ENCODE results near the gene DENND1A.
"Not testable (repeated sequence)": the region's sequence is repeated elsewhere in the genome, so short reads cannot be mapped to it uniquely, and the experiment has no call there.

DENND1A gene

DNA sequence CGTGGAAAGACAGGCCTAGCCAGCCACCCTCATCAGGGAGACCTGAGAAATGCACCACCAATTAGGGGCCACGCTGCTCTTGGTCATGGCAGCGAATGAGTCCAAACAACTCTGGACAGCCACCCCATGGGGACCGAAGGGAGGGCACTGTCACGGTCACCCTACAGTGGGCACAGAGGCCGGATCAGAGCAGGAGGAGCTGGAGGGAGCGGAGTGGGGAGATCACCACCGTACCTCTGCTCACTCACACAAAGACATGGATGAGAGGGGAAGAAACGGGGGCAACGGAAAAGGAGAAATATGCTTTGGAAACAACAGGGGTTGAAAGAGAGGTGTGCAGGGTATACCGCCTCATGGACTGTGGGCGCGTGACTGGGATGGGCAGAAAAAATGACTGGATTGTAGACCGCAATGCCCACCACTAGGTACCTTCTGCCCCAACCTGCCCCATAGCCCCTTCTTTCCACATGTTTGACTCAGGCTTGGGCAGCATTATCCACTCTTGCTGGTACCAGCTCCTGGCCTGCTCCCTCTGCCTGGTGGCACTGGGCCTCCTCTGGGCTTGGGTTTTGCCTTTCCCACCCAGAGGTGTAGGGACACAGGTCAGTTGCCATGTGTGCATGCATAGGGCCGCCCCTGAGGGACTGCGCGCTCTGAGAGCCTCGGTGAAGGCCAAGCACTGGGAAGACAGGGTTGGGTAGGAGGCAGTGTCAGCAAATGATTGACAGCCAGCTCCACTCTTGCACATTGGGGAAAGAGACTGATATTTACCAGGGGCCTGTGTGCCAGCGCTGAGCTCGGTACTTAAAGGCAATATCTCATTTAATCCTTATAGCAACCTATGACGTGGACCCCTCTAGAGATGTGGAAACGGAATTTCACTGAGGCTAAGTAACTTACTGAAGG, 497.3 kb downstream of the DENND1A start:
- no peak for DNase-seq (ENCODE audit: low read depth in 2 of 2)

DNA sequence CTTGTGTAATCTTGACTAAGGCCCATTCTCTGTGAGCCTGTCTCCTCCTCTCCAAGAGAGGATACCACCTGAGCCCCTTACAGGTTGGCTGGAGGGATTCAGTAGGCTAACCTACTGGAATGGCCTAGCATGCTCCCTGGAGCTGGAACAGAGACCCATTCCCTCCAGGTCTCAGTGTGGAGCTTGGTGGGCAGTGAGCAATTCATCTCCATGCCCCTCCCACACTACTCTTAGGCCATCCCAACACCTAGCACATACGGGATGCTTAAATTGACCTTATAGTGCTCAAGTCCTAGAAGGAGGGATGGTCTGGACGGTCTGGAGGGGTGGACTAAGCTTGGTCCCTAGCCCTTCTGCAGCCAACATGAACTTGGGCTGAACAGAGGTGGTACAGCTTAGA, 498.3 kb downstream of the DENND1A start:
- DNase-seq (ENCODE audit: low read depth in 2 of 2): no peak

DNA sequence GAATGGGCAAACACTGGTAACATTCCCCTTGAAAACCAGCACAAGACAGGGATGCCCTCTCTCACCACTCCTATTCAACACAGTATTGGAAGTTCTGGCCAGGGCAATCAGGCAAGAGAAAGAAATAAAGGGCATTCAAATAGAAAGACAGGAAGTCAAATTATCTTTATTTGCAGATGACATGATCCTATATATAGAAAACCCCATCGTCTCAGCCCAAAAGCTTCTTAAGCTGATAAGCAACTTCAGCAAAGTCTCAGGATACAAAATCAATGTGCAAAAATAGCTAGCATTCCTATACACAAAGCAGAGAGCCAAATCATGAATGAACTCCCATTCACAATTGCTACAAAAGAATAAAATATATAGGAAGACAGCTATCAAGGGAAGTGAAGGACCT, 501.5 kb downstream of the DENND1A start:
- not testable (repeated sequence) for DNase-seq (ENCODE audit: low read depth in 2 of 2)

DNA sequence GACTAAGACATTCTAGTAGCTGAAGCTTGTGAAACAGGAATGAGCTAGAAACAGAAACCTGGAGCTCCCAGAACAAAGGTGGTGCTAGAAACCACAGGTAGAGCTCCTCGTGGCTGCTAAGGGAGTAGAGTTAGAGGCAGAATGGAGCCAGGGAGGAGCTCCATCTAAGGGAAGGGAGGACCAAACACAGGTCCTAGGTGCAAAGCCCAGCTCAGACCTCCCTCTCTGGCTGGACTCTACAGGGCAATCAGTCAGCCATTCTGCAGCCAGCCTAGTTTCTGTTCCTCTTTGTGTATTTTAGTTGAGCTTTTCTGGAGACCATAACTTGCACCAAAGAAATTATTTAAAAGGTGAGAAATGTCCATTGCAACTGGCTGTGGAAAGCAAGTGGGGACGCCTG, 503.5 kb downstream of the DENND1A start:
- DNase-seq (ENCODE audit: low read depth in 2 of 2): no peak

DNA sequence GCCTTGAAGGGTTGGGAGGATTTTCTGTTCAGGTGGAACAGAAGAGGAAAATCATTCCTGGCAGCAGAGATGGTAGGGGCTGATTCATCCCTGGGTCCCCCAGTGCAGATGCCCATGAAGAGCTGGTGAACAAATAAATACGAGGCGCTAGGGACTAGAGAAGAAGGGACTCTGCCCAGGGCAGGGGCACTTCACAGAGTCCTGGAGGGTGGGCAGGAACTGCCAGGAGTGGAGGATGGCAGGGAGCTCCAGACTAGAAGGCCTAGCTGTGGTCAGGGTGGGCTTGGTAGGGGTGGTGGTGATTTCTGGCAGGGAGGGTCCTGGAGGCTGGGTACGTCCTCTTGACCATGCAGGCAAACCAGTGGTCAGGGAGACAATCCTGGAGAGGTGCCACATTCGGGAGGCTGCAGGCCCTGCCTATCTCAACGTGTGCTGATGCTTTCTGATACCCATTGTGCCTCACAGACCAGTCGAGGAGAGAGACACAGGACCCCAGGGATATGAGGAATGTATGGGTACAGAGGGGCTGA, 504.0 kb downstream of the DENND1A start:
- no peak for DNase-seq (ENCODE audit: low read depth in 2 of 2)

DNA sequence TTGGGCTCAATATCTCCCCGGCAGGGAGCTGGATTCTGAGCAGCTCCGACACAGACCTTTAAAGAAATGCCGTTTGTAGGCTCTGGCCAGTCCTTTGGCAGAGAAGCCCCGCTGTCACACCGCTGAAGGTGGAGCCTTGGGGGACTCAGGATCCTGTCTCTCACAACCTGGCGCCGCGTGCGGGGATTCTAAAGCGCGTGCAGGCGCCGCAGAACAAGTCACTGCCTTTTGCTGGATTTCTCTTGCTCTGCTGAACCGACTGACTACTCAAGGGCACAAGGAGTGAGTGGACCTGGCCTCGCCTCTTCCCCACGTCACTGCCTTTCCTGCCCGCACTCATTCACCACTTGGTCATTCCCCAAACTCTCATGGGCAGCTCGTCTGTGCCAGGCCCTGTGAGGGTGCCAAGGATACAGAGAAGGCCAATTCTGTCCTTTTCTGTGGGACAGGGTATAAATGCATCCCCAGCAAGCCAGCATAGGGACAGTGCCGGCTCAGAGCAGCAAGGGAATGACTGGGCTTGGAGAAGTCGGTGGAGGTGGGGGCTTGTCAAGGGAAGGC, 504.6 kb downstream of the DENND1A start:
- no peak for DNase-seq (ENCODE audit: low read depth in 2 of 2)

DNA sequence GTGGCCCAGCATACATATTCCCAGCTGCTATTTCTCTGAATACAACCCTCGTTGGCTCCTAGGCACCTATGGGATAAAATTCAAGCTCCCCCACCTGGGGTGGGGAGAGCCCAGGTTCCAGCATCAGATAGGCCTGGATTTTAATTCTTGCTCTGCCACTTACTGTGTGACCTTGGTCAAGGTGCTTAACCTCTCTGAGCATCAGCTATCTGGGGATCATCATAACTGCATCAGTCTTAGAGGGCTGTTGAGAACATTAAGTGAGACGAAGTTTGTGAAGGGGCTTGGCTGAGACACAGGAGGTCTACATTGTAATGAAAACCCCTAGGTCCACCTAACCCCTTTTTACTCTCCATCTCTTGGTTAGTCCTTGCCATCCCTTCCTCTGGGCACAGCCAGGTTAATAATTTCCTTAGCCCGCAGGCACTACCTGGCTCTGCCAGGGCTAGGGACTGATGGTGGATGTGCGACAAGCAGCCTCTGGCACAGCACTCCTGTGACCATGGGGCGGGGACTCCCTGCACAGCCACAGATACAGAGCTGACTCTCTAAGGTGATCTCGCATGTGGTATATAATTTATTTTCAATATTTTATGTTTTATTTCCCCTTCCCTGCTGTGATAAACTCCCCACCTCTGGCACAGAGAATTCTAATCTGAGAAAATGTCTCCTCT, 505.2 kb downstream of the DENND1A start:
- DNase-seq (ENCODE audit: low read depth in 2 of 2): no peak

DNA sequence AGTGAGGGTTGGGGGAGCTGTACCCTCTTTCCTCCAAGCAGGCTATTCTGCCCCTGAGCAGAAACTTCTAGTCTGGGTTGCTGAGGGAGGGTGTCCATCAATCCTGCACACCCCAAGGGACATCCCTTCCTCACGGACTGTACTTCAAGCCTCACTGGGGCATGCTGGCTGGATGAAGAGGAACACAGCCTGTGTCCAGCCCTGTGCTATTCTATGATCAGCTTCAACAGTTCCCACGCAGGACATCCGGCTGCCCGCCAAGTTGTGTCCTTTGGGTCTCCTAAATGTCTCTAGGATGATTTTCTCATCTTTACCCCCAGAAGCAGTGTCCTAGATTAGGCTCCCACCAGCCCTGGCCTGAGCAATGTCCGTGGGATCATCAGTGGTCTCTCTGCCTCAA, 505.8 kb downstream of the DENND1A start:
- no peak for DNase-seq (ENCODE audit: low read depth in 2 of 2)

DNA sequence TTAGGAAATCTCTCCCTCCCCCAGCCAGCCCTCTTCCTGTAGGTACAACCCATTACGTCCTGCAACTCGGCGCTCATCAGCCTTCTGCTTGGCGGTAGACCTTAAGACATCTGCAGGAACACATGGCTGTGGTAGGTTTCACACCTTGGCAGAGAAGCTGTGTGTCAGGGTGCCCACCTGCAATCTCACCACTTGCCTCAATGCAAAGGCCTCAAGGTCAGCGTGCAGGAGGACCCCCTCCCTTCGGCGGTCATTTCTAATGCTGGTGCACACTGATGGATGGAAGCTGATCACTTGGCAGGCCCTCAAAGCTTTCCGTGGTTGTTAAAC, 506.6 kb downstream of the DENND1A start:
- DNase-seq (ENCODE audit: low read depth in 2 of 2): no peak

DNA sequence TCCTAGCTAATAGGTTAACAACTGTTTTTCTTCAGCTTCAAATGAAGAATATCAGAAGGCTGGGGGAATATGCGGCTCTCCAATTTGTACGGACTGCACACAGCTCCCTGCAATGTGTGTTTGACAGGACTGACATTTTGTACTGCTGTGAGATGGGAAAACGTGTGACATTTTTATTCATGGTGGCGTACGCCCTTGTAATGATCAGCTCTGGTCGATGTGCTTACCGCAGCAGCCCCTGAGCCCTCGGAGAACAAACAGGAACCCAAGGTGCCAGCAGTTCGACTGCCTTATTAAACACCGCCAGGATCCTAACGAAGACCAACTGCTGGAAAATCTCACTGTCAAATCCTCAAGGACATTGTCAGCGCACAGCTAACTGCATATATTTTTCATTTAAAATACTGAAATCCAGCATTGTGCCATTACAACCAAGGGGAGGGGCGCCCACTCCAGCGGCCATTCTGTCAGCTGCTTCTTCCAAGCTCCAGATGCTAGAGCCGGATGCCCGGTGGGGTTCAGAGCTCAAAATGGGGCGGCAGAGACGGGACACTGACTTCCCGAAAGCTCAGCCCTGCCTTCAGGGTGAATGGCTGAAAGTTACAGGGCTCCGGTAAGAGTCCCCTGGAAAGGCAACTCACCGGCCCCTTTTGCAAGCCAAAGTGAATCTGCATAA, 507.2 kb downstream of the DENND1A start:
- no peak for DNase-seq (ENCODE audit: low read depth in 2 of 2)

DNA sequence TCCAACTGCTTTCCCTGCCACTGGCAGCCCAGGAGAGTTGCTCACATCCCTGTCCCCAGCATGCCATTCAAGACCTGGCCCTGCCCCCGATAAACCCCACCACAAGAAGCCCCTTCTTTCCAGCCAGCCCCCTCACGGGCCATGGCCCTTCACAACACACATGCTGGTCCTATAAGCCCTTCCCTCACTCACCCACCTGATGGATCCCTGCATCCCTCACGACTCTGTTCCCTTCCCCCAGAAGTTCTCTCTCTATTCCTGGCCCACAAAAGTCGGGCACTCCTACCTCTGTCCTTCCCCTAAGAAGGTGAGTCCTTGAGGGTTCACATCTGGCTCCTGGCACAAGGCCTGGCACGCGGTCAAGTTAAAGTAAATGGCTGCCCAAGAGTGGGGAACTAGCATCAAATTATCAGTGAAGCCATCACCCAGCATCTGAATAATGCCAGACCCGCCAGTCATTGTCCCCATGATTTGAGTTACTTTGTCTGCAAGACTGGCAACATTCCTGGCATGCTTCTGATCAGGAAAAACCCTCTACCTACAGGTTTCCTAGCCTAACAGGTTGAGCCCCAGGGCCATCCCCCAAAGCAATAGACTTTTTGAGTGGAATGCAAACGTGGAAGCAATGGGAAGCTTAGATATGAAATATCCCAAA, 508.0 kb downstream of the DENND1A start:
- no peak for DNase-seq (ENCODE audit: low read depth in 2 of 2)

DNA sequence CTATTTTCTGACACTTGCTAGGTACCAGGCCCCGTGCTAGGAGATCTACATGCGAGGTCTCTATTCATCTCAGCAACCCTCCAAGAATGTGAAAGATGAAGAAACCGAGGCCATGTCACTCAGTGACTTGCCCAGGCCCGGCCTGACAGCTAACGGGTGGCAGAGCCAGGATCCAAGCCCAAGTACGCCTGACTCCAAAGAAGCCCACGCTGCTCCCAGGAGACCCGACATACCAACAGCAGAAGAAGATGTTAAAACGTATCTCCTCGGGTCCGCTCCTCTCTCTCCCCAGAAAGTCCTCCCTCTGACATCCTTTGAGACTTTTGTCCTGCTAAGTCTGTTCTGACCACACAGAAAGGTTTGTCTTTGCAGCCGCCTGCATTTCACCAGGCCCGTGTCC, 508.7 kb downstream of the DENND1A start:
- DNase-seq (ENCODE audit: low read depth in 2 of 2): no peak

DNA sequence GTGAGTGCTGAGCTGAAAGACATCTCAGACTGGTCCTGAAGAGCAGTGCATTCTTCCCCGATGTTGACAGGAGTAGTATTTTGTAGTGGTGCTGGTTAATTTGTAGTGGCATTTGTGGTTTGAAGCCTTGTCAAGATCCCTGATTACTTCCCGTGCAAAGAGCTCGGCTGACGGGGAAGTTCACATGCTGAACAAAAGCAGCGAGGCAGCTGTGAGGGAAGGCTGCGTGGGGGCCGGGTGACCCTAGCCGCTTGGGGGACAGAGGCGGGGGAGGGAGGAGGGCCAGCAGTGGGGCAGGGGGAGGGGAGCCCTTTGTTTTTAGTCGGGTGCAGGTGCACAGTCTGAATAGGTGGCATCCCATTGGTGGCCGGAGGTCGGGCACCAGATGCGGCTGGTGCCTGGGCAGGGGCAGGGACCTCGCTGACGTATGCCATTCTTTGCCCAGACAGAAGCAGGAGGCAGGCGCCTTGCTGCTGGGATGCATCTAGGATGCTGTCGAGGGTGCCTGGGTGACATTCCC, 509.3 kb downstream of the DENND1A start:
- no peak for DNase-seq (ENCODE audit: low read depth in 2 of 2)

DNA sequence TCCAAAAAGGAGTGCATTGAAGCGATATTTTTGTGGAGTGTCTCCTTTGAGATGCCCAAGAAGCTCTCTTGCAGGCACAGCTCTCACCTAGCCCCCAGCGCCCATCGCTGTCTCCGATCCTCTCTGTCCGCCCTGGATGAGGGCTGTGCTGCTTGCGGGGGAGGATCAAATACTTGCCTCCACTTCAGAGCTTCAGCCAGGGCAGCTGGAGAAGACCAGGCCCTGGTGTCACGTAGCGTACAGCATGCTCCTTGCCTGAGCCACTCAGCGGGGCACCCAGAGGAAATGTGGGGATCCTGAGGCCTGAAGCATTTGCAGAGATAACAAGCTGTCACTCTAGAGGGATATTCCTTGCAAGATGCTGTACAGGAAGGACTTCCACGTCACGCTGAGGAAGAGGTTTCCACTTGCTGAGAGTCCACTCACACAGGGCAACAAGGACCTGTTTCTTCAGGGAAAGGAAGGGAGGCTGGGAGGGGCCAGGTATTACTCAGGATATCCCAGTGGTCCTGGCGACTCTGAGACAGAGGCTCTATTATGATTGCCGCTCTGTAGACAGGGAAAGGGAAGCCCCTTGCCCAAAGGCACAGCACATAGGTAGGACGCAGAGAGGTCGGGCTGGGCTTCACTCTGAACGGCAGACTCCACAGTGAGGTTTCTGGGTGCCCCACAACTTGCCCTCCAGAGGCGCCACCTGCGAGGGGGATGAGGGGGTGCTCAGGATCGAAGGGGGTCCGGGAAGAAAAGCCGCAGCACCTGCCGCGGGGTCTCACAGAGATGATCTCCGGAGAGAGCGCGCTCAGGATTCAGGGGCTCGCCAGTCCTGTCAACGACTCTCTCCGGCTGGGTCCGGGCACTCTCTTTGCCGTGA, 510.0 kb downstream of the DENND1A start:
- no peak for DNase-seq (ENCODE audit: low read depth in 2 of 2)

DNA sequence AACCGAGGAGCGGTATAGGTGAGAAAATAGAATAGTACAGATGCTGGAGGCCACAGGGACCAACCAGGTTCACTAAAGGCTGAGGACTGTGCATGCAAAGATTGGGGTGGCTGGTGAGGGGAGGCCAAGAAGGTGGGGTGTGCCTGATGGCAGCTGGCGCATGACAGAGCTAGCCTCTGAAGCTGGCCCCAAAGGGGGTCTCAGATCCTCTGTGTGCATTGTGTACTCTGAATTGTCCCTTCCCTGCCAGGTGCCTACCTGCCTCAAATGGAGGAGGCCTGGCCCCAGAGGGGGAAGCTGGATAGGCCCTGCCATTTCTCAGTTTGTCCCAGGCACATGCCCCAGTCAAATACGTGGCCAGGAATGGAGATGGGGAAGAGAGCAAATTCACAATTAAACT, 510.8 kb downstream of the DENND1A start:
- DNase-seq (ENCODE audit: low read depth in 2 of 2): no peak

DNA sequence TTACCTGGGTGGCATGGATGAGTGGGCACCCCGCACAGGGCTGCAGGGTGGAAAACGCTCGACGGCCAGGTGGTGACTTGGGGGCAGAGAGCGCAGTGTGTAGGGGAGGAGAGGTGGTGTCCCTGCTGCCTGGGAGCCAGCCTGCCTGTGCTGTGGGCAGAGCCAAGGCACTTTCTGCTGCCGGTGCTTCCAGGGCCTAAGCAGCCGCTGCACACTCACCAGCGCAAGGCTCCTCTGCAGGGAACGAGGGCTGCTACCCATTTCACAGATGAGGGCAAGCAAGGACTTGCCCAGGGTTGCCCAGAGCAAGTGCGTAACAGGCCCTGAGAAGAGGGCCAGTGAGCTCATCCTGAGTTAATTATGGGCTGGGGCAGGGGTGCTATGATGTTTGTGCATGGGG, 511.4 kb downstream of the DENND1A start:
- DNase-seq (ENCODE audit: low read depth in 2 of 2): no peak

DNA sequence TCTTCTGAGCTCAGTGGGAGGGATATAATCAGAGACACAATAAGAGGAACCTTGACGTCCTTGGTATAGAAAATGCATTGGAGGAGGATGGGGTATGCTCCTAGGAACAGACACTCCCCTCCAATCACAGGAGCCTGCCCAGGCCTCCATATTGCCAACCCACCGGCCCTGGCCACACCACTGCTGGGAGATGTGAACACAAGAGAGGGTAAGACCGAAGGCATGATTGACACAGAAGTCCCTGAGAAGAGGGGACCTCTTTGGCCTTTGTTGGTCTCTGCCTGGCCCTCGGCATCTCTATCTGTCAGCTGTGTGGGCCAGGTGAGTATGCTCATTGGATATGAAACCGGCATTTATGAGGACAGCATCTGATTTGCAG, 511.9 kb downstream of the DENND1A start:
- DNase-seq (ENCODE audit: low read depth in 2 of 2): no peak

DNA sequence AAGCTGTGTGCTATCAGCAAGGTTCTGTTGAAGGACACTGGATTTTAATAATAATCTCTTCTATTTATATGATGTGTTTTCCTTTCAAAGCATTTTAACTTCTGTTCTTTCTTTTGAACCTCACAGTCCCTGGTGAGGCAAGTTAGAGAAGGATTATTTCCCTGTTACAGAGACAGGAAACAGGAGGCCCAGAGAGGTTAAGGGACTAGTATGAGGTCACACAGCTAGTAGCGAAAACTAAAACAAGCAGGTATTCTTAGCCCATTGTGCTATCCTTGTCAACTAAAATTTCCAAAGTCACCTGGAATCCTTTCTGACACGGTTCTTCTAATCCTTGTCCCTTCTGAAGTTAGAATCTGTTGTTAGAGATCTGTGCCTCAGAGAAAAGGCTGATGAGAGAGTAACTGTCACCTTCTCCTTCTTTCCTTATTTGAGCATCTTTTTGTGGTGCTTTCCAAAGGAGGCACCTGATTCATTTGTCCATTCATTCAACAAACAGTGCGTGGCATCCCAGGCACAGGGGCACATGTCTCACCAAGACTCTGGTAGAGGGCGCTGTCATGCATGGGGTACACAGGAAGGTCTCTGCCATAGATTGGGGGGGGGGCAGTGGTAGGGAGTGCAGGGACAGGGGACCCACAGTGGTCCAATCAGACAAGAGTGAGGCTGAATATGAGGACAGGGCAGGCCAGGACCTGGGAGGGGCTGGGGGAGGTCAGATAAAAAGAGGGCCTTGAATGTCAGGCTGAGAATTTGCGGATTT, 512.5 kb downstream of the DENND1A start:
- DNase-seq (ENCODE audit: low read depth in 2 of 2): no peak

DNA sequence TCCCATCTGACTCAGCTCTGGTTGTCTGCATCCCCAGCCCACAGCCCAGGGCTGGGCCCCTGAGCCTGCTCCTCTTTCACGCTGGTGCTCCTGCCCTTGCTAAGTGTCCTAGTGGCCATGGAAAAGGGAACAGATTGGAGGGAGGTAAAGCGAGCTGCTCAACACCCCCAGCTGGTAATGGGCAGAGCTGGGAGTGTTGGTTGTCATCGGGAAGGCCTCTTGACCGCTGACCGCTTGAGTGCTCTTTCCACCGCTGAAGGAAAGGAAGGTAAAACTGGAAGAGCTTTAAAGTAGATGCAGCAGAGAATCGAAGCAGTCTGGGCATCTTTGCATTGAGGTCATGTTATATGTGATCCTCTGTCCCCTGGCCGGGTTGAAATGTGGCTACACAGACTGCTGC, 513.8 kb downstream of the DENND1A start:
- DNase-seq (ENCODE audit: low read depth in 2 of 2): no peak
